ENCODE measurements around the gene MEFV.
A peak's percentile ranks its signal among the peaks of the same experiment; 100 is the strongest.

Gene MEFV, protein sequence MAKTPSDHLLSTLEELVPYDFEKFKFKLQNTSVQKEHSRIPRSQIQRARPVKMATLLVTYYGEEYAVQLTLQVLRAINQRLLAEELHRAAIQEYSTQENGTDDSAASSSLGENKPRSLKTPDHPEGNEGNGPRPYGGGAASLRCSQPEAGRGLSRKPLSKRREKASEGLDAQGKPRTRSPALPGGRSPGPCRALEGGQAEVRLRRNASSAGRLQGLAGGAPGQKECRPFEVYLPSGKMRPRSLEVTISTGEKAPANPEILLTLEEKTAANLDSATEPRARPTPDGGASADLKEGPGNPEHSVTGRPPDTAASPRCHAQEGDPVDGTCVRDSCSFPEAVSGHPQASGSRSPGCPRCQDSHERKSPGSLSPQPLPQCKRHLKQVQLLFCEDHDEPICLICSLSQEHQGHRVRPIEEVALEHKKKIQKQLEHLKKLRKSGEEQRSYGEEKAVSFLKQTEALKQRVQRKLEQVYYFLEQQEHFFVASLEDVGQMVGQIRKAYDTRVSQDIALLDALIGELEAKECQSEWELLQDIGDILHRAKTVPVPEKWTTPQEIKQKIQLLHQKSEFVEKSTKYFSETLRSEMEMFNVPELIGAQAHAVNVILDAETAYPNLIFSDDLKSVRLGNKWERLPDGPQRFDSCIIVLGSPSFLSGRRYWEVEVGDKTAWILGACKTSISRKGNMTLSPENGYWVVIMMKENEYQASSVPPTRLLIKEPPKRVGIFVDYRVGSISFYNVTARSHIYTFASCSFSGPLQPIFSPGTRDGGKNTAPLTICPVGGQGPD

DNA sequence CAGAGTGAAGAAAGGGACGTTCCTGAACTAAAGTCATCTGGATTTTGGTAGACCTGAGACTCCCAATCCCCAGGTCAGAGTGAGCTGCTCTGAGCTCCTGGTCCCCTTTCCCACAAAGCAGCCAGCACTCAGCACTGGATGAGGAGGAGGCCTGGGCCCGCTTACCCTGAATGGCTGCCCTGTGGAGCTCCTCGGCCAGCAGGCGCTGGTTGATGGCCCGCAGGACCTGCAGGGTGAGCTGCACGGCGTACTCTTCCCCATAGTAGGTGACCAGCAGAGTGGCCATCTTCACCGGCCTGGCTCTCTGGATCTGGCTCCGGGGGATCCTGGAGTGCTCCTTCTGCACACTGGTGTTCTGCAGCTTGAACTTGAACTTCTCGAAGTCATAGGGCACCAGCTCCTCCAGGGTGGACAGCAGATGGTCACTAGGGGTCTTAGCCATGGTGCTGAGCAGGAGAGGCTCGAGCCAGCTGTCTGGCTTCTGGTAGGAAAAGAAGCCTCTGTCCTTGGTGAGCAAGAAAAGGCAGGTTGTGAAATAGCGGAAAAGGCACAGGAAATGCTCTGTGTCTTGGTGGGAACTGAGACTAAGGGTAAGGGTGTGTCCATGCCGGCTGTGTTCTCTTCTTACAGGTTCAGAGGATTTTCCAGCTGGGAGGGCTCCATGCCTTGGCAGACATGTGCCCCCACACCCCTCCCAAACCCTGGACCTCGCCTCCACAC is at the start of gene MEFV:
Gene MEFV (minus strand): TSS at position 488 of the 720 bp plus-strand sequence. CDS start 46 bp downstream, at position 442.
- Histone ChIP-seq H3K9ac (no peak within 1 kb of the TSS), H3K27ac (no peak within 1 kb of the TSS), H3K4me3 (no peak within 1 kb of the TSS), H3K9me3 (no peaks in the 10 kb centered on the region), H3K4me1 (no peaks in the 10 kb centered on the region), H3K4me2 (no peak within 1 kb of the TSS), H3K27me3 (no peaks in the 10 kb centered on the region), H4K20me1 (no peaks in the 10 kb centered on the region), H3K36me3 (no peaks in the 10 kb centered on the region)
- no peak for TF ChIP-seq Cebpa-rat (IDR thresholded peaks at IDR 0.05)

- peak overlapping the region; percentile 89 for H3K9ac ChIP-seq
- TF ChIP-seq Cebpa-rat (IDR thresholded peaks at IDR 0.05) = no peak
- no peaks in the 10 kb centered on the region for H4K20me1 ChIP-seq
- peaks cover 14% of the 10 kb centered on the region for H3K4me1 ChIP-seq
- peaks cover 71% of the 10 kb centered on the region for H3K36me3 ChIP-seq
- H3K4me2 ChIP-seq = peak overlapping the region; percentile 89
- peaks cover 92% of the 10 kb centered on the region for H3K9me3 ChIP-seq
- H3K27me3 ChIP-seq = no peaks in the 10 kb centered on the region
- H3K4me3 ChIP-seq = peak overlapping the region; percentile 83
- peak overlapping the region; percentile 94 for H3K27ac ChIP-seq
Observed at GRCh38 chr16:3306078-3306477, 49.6 kb upstream of the MEFV start.

DNA sequence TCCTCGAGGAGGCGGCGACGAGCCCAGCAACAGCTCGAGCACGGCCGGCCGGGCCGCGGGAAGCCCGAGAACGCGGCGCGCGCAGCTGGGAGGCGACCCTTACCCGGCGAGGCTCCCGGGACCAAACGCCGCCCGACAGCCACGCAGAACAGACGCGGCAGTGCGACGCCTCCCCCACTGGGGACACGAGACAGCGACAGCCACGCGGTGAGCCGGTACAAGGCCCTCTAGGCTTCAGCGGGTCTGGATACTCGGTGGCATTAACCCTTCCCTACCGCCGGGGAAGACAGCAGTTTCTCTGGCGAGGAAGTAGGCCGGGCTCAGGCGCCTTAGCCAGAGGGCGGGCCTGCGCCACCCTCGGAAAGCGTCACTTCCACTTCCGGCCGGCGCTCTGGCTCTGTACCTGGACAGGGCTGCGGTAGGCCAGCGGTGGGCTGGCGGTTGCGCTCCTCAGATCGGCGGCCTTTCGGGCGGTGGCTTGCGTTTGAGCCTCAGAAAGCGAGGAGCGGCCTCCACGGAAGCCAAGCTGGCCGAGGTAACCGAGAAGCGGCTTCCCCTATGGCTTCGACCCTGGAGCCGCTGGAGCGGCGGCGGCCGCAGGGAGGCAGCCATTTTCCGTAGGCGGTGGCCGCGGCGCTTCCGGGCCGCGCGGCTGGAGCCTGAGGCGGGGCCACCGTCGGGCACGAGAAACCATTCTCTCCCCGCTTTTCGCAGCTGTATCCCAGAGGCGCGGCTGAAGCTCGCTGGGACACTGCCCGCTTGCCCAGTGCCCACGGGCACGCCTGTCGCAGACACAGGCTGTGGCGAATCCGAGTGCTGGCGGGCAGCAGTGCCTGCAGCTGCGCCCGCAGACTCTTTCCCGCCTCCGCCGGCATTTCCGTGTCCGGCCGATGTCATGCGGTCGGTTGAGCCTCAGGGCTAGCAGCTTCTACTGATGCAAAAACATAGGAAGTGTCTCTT is 49.0 kb upstream of the MEFV start, which contains the start of the genes TIGD7 and ZNF75A:
Gene TIGD7 (minus strand): TSS at position 322 of the 960 bp plus-strand sequence. CDS start 4,816 bp downstream, outside the sequence.
Gene ZNF75A (plus strand): TSS at position 389 of the 960 bp plus-strand sequence. CDS start 2,932 bp downstream, outside the sequence.
- Histone ChIP-seq H3K27me3 (no peaks in the 10 kb centered on the region), H3K4me2 (peak within 1 kb of the TSS; percentile 89), H3K9ac (peak within 1 kb of the TSS; percentile 89), H4K20me1 (no peaks in the 10 kb centered on the region), H3K27ac (peak within 1 kb of the TSS; percentile 94), H3K4me1 (peaks cover 14% of the 10 kb centered on the region), H3K9me3 (peaks cover 85% of the 10 kb centered on the region), H3K4me3 (peak within 1 kb of the TSS; percentile 83), H3K36me3 (peaks cover 71% of the 10 kb centered on the region)
- no peak for TF ChIP-seq Cebpa-rat (IDR thresholded peaks at IDR 0.05)

DNA sequence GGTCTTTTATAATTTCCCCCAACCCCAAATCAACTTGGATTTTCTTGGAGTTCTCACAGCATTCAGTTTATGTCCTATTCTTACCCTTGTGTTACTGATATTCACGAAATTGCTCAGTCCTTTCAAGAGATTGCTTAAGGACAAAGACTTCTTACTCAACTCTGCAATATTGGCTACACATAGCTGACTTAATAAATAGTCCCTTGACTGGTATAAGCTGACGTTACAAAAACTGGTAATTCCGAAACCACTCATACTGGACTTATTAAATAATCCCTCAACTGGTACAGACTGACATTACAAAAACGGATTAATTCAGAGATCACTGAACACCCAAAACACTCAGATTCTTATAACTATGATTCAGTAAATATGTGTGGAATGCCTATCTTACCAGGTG is 47.9 kb upstream of the MEFV start:
- H3K4me3 ChIP-seq = peak overlapping the region; percentile 83; the same call in 1 of the 2 replicates
- H3K27me3 ChIP-seq = no peaks in the 10 kb centered on the region
- H4K20me1 ChIP-seq = no peaks in the 10 kb centered on the region
- H3K36me3 ChIP-seq = peaks cover 71% of the 10 kb centered on the region
- peaks cover 14% of the 10 kb centered on the region for H3K4me1 ChIP-seq
- H3K9me3 ChIP-seq = peaks cover 84% of the 10 kb centered on the region
- H3K4me2 ChIP-seq = peak overlapping the region; percentile 89; the same call in 1 of the 2 replicates
- H3K9ac ChIP-seq = no peak overlapping the region
- H3K27ac ChIP-seq = no peak overlapping the region
- no peak for TF ChIP-seq Cebpa-rat (IDR thresholded peaks at IDR 0.05)

DNA sequence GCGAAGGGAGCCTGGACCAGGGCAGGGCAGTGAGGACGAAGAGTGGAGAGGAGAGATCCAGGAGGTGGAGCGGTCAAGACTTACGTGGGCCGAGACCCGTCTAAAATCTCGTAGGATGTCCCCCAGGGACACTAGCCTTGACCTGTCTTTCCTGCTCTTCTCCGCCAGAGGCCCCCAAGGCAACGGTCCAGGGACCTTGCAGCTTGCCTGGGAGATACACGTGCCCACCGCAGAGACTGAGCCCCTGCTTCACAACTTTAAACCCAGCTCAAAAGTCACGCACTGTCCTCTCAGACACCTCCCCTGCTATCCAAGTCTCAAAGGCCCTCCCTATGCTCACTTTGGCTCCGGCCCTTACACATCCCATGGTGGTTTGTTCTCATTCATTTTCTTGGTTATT is 39.4 kb upstream of the MEFV start:
- Histone ChIP-seq H3K4me3 (no peak overlapping the region), H3K27ac (no peak overlapping the region), H3K27me3 (no peaks in the 10 kb centered on the region; the same call in 1 of the 2 replicates), H3K9me3 (peaks cover 89% of the 10 kb centered on the region), H4K20me1 (peaks cover 11% of the 10 kb centered on the region; the same call in 1 of the 2 replicates), H3K4me2 (no peak overlapping the region), H3K4me1 (no peaks in the 10 kb centered on the region), H3K36me3 (peaks cover 86% of the 10 kb centered on the region), H3K9ac (no peak overlapping the region)
- no peak for TF ChIP-seq Cebpa-rat (IDR thresholded peaks at IDR 0.05)

GRCh38 chr16:3295209-3295608 is 38.8 kb upstream of the MEFV start:
- 0 out of 2 replicates have a peak overlapping the region, but pooled peaks have one; percentile 30 for H3K4me3 ChIP-seq
- H3K27ac ChIP-seq = no peak overlapping the region
- H3K36me3 ChIP-seq = peaks cover 86% of the 10 kb centered on the region
- H4K20me1 ChIP-seq = peaks cover 11% of the 10 kb centered on the region; the same call in 1 of the 2 replicates
- no peak overlapping the region for H3K4me2 ChIP-seq
- peaks cover 94% of the 10 kb centered on the region for H3K9me3 ChIP-seq
- no peaks in the 10 kb centered on the region for H3K4me1 ChIP-seq
- no peak overlapping the region for H3K9ac ChIP-seq
- H3K27me3 ChIP-seq = no peaks in the 10 kb centered on the region; the same call in 1 of the 2 replicates
- no peak for TF ChIP-seq Cebpa-rat (IDR thresholded peaks at IDR 0.05)

GRCh38 chr16:3292604-3293003 is 36.2 kb upstream of the MEFV start:
- Histone ChIP-seq H4K20me1 (peaks cover 11% of the 10 kb centered on the region; the same call in 1 of the 2 replicates), H3K9me3 (peaks cover 100% of the 10 kb centered on the region), H3K27me3 (peaks cover 4% of the 10 kb centered on the region; the same call in 1 of the 2 replicates), H3K4me1 (no peaks in the 10 kb centered on the region), H3K4me2 (no peak overlapping the region), H3K4me3 (peak overlapping the region; percentile 57; the same call in 1 of the 2 replicates), H3K9ac (no peak overlapping the region), H3K27ac (no peak overlapping the region), H3K36me3 (peaks cover 97% of the 10 kb centered on the region)
- TF ChIP-seq Cebpa-rat (IDR thresholded peaks at IDR 0.05) = no peak

DNA sequence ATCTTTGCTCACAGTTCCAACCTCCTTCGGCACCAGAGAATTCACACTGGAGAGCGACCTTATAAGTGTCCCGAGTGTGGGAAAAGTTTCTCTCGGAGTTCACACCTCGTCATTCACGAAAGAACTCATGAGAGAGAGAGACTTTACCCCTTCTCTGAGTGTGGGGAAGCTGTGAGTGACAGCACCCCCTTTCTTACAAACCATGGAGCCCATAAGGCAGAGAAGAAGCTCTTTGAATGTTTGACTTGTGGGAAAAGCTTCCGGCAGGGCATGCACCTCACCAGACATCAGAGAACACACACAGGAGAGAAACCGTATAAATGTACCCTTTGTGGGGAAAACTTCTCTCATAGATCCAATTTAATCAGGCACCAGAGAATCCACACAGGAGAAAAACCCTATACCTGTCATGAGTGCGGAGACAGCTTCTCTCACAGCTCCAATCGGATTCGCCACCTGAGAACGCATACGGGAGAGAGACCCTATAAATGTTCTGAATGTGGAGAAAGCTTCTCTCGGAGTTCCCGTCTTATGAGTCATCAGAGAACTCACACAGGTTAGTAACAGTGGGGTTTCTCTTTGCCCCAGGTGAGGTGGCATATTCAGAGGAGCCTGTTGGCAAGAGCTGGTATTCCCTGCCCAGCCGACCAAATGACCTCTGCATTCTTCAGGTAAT is 33.7 kb upstream of the MEFV start:
- H3K4me2 ChIP-seq = no peak overlapping the region
- H4K20me1 ChIP-seq = peaks cover 24% of the 10 kb centered on the region
- H3K4me1 ChIP-seq = peaks cover 5% of the 10 kb centered on the region
- TF ChIP-seq Cebpa-rat (IDR thresholded peaks at IDR 0.05) = no peak
- H3K27me3 ChIP-seq = peaks cover 4% of the 10 kb centered on the region; the same call in 1 of the 2 replicates
- peaks cover 100% of the 10 kb centered on the region for H3K36me3 ChIP-seq
- H3K4me3 ChIP-seq = peak overlapping the region; percentile 57
- no peak overlapping the region for H3K9ac ChIP-seq
- peaks cover 100% of the 10 kb centered on the region for H3K9me3 ChIP-seq
- H3K27ac ChIP-seq = no peak overlapping the region
